Loucy (cell line): Measurements from ENCODE around the gene NEK6.

Experiments
- H2AFZ ChIP-seq: fragments of 200-600 bp; sonication (generic); 2 replicates; pipeline ENCODE4 v1.6.0; 2016; ENCODE audit warnings: antibody characterized with exemption, mild to moderate bottlenecking, low read length, moderate library complexity
- H3F3A ChIP-seq: fragments of 200-600 bp; 2 replicates; pipeline ENCODE4 v1.6.0; 2016; ENCODE audit warnings: antibody characterized with exemption, low read depth, mild to moderate bottlenecking
- H3K27me3 ChIP-seq: fragments of 200-600 bp; sonication (generic); 2 replicates; pipeline ENCODE4 v1.6.1; 2014; ENCODE audit warnings: low read length, mild to moderate bottlenecking; ENCODE audit not compliant: insufficient read depth, poor library complexity, severe bottlenecking
- H3K36me3 ChIP-seq: fragments of 200-600 bp; sonication (generic); 2 replicates; pipeline ENCODE4 v1.6.1; 2016; ENCODE audit warnings: low read length; ENCODE audit not compliant: insufficient read depth
- H3K4me1 ChIP-seq: fragments of 200-600 bp; sonication (generic); 2 replicates; pipeline ENCODE4 v1.5.1; 2014; ENCODE audit warnings: low read length, mild to moderate bottlenecking; ENCODE audit not compliant: insufficient read depth, poor library complexity, severe bottlenecking
- H3K4me2 ChIP-seq: fragments of 200-600 bp; sonication (generic); 2 replicates; pipeline ENCODE4 v1.6.0; 2014; ENCODE audit warnings: antibody characterized with exemption, low read length, low read depth, mild to moderate bottlenecking; ENCODE audit not compliant: poor library complexity, severe bottlenecking
- H3K4me3 ChIP-seq: fragments of 200-600 bp; sonication (generic); 2 replicates; pipeline ENCODE4 v1.5.1; 2014; ENCODE audit warnings: low read length, mild to moderate bottlenecking, mixed read lengths; ENCODE audit not compliant: poor library complexity, severe bottlenecking
- H3K79me2 ChIP-seq: fragments of 200-600 bp; sonication (generic); 2 replicates; pipeline ENCODE4 v1.6.1; 2014; ENCODE audit warnings: low read length; ENCODE audit not compliant: insufficient read depth
- H3K9ac ChIP-seq: fragments of 200-600 bp; sonication (generic); 2 replicates; pipeline ENCODE4 v1.6.0; 2014; ENCODE audit warnings: mild to moderate bottlenecking, low read depth, low read length, moderate library complexity; ENCODE audit not compliant: poor library complexity, severe bottlenecking
- H3K9me2 ChIP-seq: fragments of 200-600 bp; sonication (generic); replicated peaks from 2 replicates; pipeline ENCODE4 v1.6.1; 2016; ENCODE audit warnings: low read depth, low read length, mixed read lengths
- H3K9me3 ChIP-seq: fragments of 200-600 bp; sonication (generic); 2 replicates; pipeline ENCODE4 v1.6.1; 2014; ENCODE audit warnings: mild to moderate bottlenecking, antibody characterized with exemption, low read length, low read depth; ENCODE audit not compliant: insufficient read depth
- H4K20me1 ChIP-seq: fragments of 200-600 bp; sonication (generic); 2 replicates; pipeline ENCODE4 v1.6.0; 2014; ENCODE audit warnings: antibody characterized with exemption, low read length, mild to moderate bottlenecking; ENCODE audit not compliant: insufficient read depth, poor library complexity, severe bottlenecking
- CTCF ChIP-seq: fragments of 200-600 bp; sonication (generic); conservative IDR thresholded peaks from 2 replicates; pipeline ENCODE4 v1.5.1; 2014; ENCODE audit warnings: mild to moderate bottlenecking, antibody characterized with exemption, low read length
- EZH2phosphoT487 ChIP-seq: fragments of 200-600 bp; IDR thresholded peaks from 2 replicates; pipeline ENCODE4 v1.6.1; 2018; ENCODE audit warnings: antibody characterized with exemption, mild to moderate bottlenecking, moderate library complexity, borderline replicate concordance

NEK6 gene

DNA sequence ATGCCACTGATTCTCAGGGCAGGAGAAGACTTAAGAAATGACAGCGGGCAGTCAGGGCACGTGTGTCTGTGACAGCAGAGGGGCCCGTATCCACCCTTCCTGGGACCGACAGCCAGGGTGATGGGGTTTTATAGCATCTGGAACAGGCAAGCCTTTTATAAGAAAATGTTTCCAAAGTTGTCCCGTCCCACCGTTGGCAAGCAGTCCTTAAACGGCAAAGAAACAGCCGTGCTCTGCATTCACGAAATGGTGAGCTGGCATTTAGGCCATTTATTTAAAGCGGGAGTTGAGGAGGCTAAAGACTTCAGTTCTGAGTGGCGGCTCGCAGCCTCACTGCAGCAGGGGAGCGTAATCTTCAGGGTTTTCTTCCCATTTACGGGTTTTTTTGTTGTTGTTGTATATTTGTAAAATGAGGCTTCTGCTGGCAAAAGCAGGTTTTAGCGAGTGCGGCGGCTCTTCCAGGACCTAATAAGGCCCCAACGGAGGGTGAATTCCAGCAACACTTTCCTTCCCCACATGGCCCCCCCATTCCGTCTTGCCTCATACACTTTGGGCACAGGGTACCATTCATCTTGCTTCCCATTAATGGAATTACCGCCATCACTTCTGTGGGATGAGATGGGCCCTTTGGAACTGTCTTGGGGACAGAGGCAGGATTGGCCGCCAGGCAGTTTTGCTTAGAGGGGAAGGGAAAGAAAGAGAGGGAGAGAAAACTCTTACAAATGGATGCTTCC is 15.8 kb downstream of the NEK6 start:
- no peaks in the 10 kb centered on the region for H3K79me2 ChIP-seq
- no peaks in the 10 kb centered on the region for H3K36me3 ChIP-seq
- no peaks in the 10 kb centered on the region for H4K20me1 ChIP-seq
- no peaks in the 10 kb centered on the region for H3K9me2 ChIP-seq
- no peaks in the 10 kb centered on the region for H3K27me3 ChIP-seq
- no peaks in the 10 kb centered on the region for H3K9me3 ChIP-seq
- TF ChIP-seq CTCF = no peak
- no peak for TF ChIP-seq EZH2phosphoT487
- H3K9ac ChIP-seq = no peak overlapping the region
- H3K4me3 ChIP-seq = no peak overlapping the region
- H3K4me2 ChIP-seq = no peak overlapping the region
- H3F3A ChIP-seq = no peaks in the 10 kb centered on the region
- no peak overlapping the region for H2AFZ ChIP-seq
- no peaks in the 10 kb centered on the region for H3K4me1 ChIP-seq

- TF ChIP-seq CTCF = no peak
- no peak for TF ChIP-seq EZH2phosphoT487
- H3K4me1 ChIP-seq = no peaks in the 10 kb centered on the region
- no peak overlapping the region for H3K4me2 ChIP-seq
- no peaks in the 10 kb centered on the region for H3F3A ChIP-seq
- H4K20me1 ChIP-seq = no peaks in the 10 kb centered on the region
- H3K27me3 ChIP-seq = no peaks in the 10 kb centered on the region
- H3K79me2 ChIP-seq = no peaks in the 10 kb centered on the region
- no peak overlapping the region for H2AFZ ChIP-seq
- no peaks in the 10 kb centered on the region for H3K36me3 ChIP-seq
- H3K9ac ChIP-seq = no peak overlapping the region
- no peaks in the 10 kb centered on the region for H3K9me3 ChIP-seq
- no peak overlapping the region for H3K4me3 ChIP-seq
- no peaks in the 10 kb centered on the region for H3K9me2 ChIP-seq
Observed at GRCh38 chr9:124274226-124274625, 16.5 kb downstream of the NEK6 start.

GRCh38 chr9:124274738-124275137 is 17.0 kb downstream of the NEK6 start:
- H3K4me3 ChIP-seq = no peak overlapping the region
- H4K20me1 ChIP-seq = no peaks in the 10 kb centered on the region
- H3K9me2 ChIP-seq = no peaks in the 10 kb centered on the region
- no peaks in the 10 kb centered on the region for H3K27me3 ChIP-seq
- H3K9ac ChIP-seq = no peak overlapping the region
- no peaks in the 10 kb centered on the region for H3K4me1 ChIP-seq
- no peak overlapping the region for H3K4me2 ChIP-seq
- no peaks in the 10 kb centered on the region for H3K79me2 ChIP-seq
- no peaks in the 10 kb centered on the region for H3K9me3 ChIP-seq
- H3K36me3 ChIP-seq = no peaks in the 10 kb centered on the region
- TF ChIP-seq EZH2phosphoT487 = no peak
- no peak for TF ChIP-seq CTCF
- no peak overlapping the region for H2AFZ ChIP-seq
- H3F3A ChIP-seq = no peaks in the 10 kb centered on the region
